K562 treated with DMSO at 1 percent for 4 hours (cell line): ENCODE measurements around the gene N4BP2. TPM values are rescaled to one million over a fixed set of nuclear protein-coding genes. Genes with fewer than 3 reads are reported as not detected.

Experiments used
- total RNA-seq: library from RNA; unstranded; fragments of 300-600 nt; gene quantifications from 2 replicates; pipeline ENCODE4 v1.2.3, GENCODE V29; 2022; ENCODE audit not compliant: insufficient read depth

N4BP2 gene
- total RNA-seq: 2.3 and 4.0 TPM in 2 replicates

DNA sequence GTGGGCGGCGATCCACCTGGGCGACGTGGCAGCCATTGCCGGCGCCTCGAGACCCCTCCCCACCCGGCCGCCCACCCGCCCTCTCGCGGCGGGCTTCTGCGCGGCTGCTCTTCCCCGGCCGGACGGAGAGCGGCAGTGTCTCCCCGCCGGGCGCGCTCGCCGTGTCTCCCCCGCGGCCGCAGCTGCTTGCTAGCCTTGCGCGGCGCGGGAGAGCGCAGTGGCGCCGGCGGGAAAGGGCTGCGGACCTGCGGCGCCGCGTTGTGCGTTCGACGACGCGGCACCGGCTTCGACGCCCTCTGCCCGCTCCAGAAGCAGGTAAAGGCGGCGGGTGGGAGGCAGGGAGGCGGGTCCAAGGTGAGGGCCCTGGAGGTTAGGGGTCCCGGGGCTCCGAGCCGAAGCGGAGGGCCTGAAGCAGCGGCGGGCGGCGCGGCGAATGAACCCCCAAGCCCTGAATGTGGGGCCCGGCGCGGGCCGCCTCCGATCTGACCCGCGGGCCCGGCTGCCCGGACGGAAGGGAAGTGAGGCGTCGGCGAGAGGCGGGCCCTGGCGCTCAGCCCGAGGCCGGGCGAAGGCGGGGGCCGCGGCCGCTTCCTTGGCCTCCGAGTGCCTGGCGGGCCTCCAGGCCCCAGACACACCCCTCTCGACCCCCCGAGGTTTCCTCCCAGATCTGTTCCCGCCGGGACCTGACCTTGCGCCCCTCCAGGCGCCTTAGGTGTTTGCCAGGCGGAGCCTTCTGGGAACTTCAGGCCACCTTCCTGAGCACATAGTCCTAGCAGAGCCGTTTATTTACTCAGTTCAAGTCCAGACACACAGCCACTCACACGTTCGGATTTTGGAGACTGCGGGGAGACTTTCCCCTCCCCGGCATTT lies at the start of gene N4BP2:
N4BP2 (plus strand) TSS at position 135 of the 870 bp plus-strand sequence. CDS start 40,491 bp downstream, outside the sequence.

GRCh38 chr4:40196724-40197281 lies 140.2 kb downstream of the N4BP2 start, which contains the start of gene RHOH:
RHOH (plus strand) TSS chr4:40197031; CDS start chr4:40243387, 46,356 bp downstream.

Other genes with a start within 250 kb of the N4BP2 start
- gene PDS5A, start 78.9 kb upstream of the N4BP2 start, total RNA-seq: 35.5 and 40.6 TPM in 2 replicates
- 5.9 and 12.9 TPM in 2 replicates for gene RHOH, start 140.2 kb downstream of the N4BP2 start, total RNA-seq